Fibroblast of lung (primary cell): ENCODE data around the gene SPRR3.

Source experiments
- EZH2 ChIP-seq: IDR thresholded peaks from 2 replicates; pipeline ENCODE4 v1.5.1; 2012; ENCODE audit warnings: low read length, control low read depth, mild to moderate bottlenecking; ENCODE audit errors: missing control alignments
- TF ChIP-seq, protein P1 (sequence below), 2 donors: IDR thresholded peaks in 1 of 2; conservative IDR thresholded peaks in 1 of 2; 1 replicate in 1 of 2; 2 replicates in 1 of 2; pipeline ENCODE4 v1.5.1; 2011 to 2012; ENCODE audit warnings: low read length in 2 of 2, control low read depth in 1 of 2, inconsistent platforms in 1 of 2, low read depth in 1 of 2, mild to moderate bottlenecking in 1 of 2

- TF ChIP-seq, protein P1, sequence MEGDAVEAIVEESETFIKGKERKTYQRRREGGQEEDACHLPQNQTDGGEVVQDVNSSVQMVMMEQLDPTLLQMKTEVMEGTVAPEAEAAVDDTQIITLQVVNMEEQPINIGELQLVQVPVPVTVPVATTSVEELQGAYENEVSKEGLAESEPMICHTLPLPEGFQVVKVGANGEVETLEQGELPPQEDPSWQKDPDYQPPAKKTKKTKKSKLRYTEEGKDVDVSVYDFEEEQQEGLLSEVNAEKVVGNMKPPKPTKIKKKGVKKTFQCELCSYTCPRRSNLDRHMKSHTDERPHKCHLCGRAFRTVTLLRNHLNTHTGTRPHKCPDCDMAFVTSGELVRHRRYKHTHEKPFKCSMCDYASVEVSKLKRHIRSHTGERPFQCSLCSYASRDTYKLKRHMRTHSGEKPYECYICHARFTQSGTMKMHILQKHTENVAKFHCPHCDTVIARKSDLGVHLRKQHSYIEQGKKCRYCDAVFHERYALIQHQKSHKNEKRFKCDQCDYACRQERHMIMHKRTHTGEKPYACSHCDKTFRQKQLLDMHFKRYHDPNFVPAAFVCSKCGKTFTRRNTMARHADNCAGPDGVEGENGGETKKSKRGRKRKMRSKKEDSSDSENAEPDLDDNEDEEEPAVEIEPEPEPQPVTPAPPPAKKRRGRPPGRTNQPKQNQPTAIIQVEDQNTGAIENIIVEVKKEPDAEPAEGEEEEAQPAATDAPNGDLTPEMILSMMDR (conservative IDR thresholded peaks at IDR 0.05 in 1 of 2, IDR thresholded peaks at IDR 0.05 in 1 of 2; ENCODE audit: low read depth in 1 of 2, low read length in 2 of 2), result no peak
- TF ChIP-seq EZH2, result no peak
Observed at GRCh38 chr1:152953761-152954160, 47.8 kb upstream of the SPRR3 start.
